SK-N-MC (cell line): ENCODE results near the gene MTAP.

Experiments used
- DNase-seq: peaks from one replicate; pipeline ENCODE4 v3.0.0-alpha.2; 2011; ENCODE audit warnings: low read depth, low spot score
- H3K27ac ChIP-seq: fragments of 200-600 bp; sonication (generic); 2 replicates; pipeline ENCODE4 v1.5.1; 2016; ENCODE audit warnings: mixed run types
- H3K36me3 ChIP-seq: fragments of 200-600 bp; sonication (generic); 2 replicates; pipeline ENCODE4 v1.6.1; 2017; ENCODE audit warnings: antibody characterized with exemption, low read length, mixed read lengths; ENCODE audit not compliant: insufficient read depth
- H3K4me3 ChIP-seq: fragments of 200-600 bp; sonication (generic); 2 replicates; pipeline ENCODE4 v1.5.1; 2016
- H3K9ac ChIP-seq: fragments of 200-600 bp; sonication (generic); 2 replicates; pipeline ENCODE4 v1.8.0; 2017; ENCODE audit warnings: mixed run types, mixed read lengths; ENCODE audit not compliant: insufficient read length
- H3K9me3 ChIP-seq: fragments of 200-600 bp; sonication (generic); 2 replicates; pipeline ENCODE4 v1.6.1; 2017; ENCODE audit warnings: low read depth, mild to moderate bottlenecking, antibody characterized with exemption, low read length, moderate library complexity, mixed read lengths
- EZH2 ChIP-seq: fragments of 200-600 bp; sonication (generic); IDR thresholded peaks from one replicate; pipeline ENCODE4 v1.6.1; 2017; ENCODE audit warnings: antibody characterized with exemption
- FOXP2 ChIP-seq: optimal IDR thresholded peaks from 2 replicates; pipeline ENCODE3; 2011; ENCODE audit warnings: mild to moderate bottlenecking, moderate library complexity; ENCODE audit not compliant: insufficient read depth; ENCODE audit errors: extremely low read length, control extremely low read depth
- POLR2AphosphoS5 ChIP-seq: IDR thresholded peaks from 2 replicates; pipeline ENCODE4 v1.6.1; 2012; ENCODE audit warnings: mild to moderate bottlenecking, low read depth, low read length, borderline replicate concordance

Gene MTAP

DNA sequence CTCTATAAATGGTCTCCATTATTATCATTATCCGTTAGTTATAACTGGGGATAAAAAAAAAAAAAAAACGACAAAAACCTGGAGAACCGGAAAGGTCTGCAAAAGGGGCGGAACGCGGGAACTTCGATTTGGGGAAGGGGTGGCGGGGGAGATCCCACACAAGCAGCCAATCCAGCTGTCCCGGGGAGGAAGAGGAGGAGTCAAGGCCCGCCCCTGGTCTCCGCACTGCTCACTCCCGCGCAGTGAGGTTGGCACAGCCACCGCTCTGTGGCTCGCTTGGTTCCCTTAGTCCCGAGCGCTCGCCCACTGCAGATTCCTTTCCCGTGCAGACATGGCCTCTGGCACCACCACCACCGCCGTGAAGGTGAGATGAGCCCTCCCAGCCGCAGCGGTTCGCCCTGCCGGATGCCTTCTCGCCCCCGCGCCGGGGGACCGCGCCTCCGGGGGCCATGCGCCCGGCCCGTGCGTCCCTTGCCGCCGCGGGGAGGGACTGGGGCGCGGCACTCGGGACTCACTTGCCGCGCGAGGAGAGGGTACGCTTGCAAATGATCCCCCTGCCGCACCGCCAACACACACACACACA is at the start of gene MTAP:
Gene MTAP (plus strand): TSS at position 219 of the 583 bp plus-strand sequence. CDS start 113 bp downstream, at position 332.
- H3K9me3 ChIP-seq: no peaks in the 10 kb centered on the region
- H3K4me3 ChIP-seq: peak within 1 kb of the TSS; percentile 87
- DNase-seq: peak; percentile 55
- H3K36me3 ChIP-seq: peaks cover 17% of the 10 kb centered on the region
- peak; percentile 95 for TF ChIP-seq POLR2AphosphoS5
- TF ChIP-seq EZH2: no peak
- no peak for TF ChIP-seq FOXP2
- peak within 1 kb of the TSS; percentile 93 for H3K9ac ChIP-seq
- peak within 1 kb of the TSS; percentile 71 for H3K27ac ChIP-seq

DNA sequence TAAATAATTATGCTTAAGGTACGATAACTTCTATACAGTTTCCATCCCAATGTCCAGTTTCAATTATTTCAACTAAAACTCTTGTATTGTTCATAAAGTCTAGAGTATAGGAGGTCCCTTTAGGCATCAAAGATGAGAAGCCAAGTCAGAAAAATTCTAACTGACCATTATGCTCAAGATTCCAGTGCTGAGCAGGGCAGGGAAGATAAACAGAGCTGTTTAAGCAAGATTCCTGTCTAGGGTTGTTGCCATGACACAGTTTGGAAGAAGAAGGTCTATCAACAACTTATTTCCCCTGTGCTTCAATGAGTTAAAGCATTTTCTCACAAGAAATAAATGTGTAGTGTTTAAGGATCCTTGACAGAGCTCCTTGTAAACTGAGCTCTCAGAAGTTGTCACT is 48.9 kb upstream of the MTAP start:
- no peak overlapping the region for H3K27ac ChIP-seq
- no peak overlapping the region for H3K4me3 ChIP-seq
- no peak overlapping the region for H3K9ac ChIP-seq
- no peak for DNase-seq
- H3K9me3 ChIP-seq: no peaks in the 10 kb centered on the region
- no peak for TF ChIP-seq FOXP2
- TF ChIP-seq POLR2AphosphoS5: no peak
- no peak for TF ChIP-seq EZH2
- H3K36me3 ChIP-seq: no peaks in the 10 kb centered on the region

DNA sequence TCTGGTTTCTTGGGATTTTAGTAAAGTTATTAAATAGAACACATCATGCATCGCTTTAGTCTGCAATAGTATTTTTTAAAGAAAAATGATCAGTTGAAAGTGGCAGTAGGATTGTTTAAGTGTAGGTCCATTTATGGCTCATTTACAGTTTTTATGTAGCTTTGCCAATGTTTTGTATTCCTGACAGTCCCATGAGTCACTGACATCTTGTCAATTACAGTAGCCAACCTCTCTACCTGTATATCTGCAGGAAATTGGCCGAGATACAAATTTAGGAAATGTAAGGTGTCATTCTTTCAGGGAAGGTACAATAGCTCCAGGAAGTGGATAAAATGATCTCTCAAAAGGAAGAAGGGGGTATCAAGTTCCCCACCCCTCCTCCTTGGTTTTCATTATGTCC is 47.7 kb upstream of the MTAP start:
- H3K9ac ChIP-seq: no peak overlapping the region
- no peaks in the 10 kb centered on the region for H3K36me3 ChIP-seq
- TF ChIP-seq POLR2AphosphoS5 (no peak), FOXP2 (no peak), EZH2 (no peak)
- no peak overlapping the region for H3K27ac ChIP-seq
- H3K9me3 ChIP-seq: no peaks in the 10 kb centered on the region
- DNase-seq: no peak
- no peak overlapping the region for H3K4me3 ChIP-seq

DNA sequence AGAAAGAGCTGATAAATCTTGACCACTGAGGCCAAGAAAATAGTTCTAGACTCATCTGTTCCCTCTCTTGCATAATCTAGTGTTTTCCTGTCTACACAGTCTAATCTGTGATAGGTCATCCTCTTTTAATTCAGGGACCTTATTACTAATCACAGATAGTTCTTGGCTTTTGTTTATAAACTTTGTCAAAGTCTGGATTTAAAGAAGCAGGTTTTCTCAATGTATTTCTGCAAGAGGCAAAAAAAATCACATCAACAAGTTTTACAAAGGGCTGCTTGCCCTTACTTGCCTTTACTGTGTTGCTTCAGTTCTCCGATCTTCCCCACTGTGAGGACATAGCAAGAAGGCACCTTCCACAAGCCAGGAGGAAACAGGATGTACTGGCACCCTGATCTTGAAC is 43.9 kb upstream of the MTAP start:
- Histone ChIP-seq H3K4me3 (no peak overlapping the region), H3K36me3 (no peaks in the 10 kb centered on the region), H3K9ac (no peak overlapping the region), H3K27ac (no peak overlapping the region), H3K9me3 (no peaks in the 10 kb centered on the region)
- no peak for DNase-seq
- no peak for TF ChIP-seq EZH2
- TF ChIP-seq POLR2AphosphoS5: no peak
- no peak for TF ChIP-seq FOXP2

DNA sequence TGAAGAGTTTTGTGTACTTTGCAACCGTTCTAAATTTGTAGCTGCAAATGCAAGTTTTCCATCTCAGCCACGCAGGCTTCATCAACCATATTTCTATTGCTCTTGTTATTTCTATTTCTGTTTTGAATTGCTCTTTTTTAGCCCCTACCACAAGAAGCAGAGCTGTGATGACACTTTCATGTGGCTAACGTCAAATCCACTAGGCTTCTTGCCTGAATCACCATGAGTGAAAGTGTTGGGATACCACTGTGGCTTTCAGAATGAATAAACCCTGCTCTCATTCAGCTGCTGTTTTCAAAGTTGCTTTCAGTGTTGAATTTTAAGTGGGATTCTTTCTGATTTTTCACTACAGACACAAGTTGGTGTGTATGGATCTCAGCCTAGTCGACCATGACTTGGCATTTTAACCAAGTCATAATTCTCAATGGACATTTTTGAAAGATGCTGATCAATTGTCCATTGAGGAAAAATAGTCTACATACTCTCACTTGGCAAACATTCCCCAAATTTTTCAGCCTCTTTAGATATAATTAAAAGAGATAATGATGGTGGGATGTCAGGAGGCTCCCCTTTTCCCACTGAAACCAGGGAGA is 41.0 kb upstream of the MTAP start:
- Histone ChIP-seq H3K9me3 (no peaks in the 10 kb centered on the region), H3K27ac (no peak overlapping the region), H3K9ac (no peak overlapping the region), H3K4me3 (no peak overlapping the region), H3K36me3 (no peaks in the 10 kb centered on the region)
- no peak for TF ChIP-seq POLR2AphosphoS5
- TF ChIP-seq EZH2: no peak
- no peak for TF ChIP-seq FOXP2
- DNase-seq: no peak

DNA sequence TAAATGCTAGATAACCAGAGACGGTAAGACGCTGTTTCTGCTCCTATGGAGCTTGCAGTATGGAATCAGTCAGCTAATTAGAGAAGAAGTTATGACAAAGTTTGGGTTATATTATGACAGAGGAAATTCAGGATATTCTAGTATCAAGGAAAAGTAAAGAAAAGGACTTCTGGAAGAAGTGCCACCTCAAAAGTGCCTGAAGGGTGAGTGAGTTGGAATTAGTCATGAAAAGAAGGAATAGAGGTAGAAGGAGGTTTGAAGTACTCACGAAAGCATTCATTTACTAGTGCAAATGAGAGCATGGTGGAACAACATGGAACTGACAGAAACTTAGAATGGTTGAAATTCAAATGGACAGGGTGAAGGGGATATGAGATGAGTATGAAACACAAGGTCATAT is 40.4 kb upstream of the MTAP start:
- Histone ChIP-seq H3K27ac (no peak overlapping the region), H3K36me3 (no peaks in the 10 kb centered on the region), H3K4me3 (no peak overlapping the region), H3K9me3 (no peaks in the 10 kb centered on the region), H3K9ac (no peak overlapping the region)
- no peak for TF ChIP-seq EZH2
- TF ChIP-seq FOXP2: no peak
- no peak for TF ChIP-seq POLR2AphosphoS5
- no peak for DNase-seq

DNA sequence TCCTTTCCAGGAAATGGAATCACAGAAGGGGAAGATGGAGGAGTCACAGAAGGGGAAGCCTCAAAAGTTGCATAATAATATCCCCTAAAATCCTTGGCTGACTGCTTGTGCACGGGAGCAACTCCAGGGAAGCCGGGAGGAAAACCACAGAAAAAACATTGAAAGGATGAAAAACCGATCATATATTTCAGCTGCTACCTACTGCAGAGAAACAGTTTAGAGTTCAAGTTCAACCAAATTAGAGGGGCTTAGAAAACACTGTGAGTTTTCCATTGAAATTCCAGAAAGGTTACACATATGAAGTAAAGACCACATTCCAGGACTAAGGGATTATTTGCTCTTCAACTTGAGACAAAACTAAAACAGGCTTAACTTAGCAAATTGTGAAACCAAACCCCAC is 37.6 kb upstream of the MTAP start:
- Histone ChIP-seq H3K4me3 (peak overlapping the region; percentile 62), H3K9ac (no peak overlapping the region), H3K9me3 (no peaks in the 10 kb centered on the region), H3K36me3 (no peaks in the 10 kb centered on the region), H3K27ac (peak overlapping the region; percentile 63)
- TF ChIP-seq POLR2AphosphoS5 (no peak), EZH2 (no peak), FOXP2 (no peak)
- no peak for DNase-seq

DNA sequence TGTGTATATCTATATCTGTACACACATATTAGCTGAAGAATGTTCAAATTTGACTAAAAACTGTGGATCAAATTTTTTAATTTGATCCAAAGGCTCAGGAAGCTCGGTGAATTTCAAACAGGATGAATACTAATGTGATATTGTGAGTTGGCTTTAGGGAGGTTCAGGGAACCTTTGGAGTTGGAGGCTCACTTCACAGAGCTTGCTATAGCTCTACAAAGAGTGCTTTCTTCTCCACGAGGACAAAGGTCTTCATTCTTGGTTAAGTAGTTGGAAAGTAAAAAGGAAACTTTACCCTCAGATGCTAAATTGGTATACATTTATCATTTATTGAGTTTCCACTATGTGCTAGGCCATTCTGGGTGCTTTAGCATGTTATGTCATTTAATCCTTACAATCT is 36.3 kb upstream of the MTAP start:
- no peak overlapping the region for H3K4me3 ChIP-seq
- DNase-seq: no peak
- no peak for TF ChIP-seq EZH2
- H3K27ac ChIP-seq: no peak overlapping the region
- no peaks in the 10 kb centered on the region for H3K36me3 ChIP-seq
- H3K9ac ChIP-seq: no peak overlapping the region
- no peaks in the 10 kb centered on the region for H3K9me3 ChIP-seq
